ENCODE results near the gene TCEANC2.

DNA sequence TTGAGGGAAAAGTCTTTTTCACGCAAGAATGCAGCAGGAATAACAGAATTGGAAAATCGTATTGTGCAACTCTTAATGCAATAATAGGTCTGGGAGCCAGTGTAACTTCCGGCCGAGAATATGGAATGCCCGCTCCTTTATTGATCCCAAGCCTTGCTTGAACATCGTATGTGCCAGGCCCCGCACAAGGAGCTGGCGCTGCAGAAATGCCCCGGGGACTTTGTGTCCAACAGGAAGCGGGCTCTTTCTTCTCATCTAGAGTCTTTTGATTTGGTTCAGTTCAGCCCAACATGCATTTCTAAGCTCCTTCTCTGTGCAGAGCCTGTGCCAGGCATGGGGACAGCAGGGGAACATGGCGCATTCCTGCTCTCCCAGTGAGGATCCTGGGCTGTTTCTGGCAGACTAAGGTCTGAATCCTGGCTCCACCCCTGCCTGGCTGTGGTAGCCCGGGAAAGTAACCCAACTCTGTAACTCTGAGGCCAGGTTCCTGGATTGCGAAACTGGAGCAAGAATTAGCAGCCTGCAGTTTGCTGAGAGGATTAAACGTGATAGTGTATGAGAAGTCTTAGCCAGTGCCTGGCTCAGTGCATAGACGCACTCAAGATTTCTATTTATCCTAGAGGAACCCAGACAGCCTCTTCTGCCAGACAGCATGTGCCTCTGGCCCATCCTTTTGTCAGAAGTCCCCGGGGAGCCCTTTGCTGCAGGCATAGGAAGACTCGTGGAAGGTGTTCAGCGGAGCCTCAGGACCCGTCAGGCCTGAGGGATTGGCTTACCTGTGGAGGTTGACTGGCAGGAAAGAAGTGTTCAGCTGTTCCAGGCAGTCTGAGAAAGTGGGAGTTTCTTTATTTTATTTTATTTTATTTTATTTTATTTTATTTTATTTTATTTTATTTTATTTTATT is 100.4 kb downstream of the TCEANC2 start:
- TF ChIP-seq ZNF274 (IDR thresholded peaks at IDR 0.05; ENCODE audit: low read depth, low read length) (no peak), YY1 (IDR thresholded peaks at IDR 0.05; ENCODE audit: insufficient read depth, insufficient read length) (no peak)

All from NT2/D1 (cell line).